ENCODE data around the gene PCTP. TPM values are rescaled to one million over a fixed set of nuclear protein-coding genes. Genes with fewer than 3 reads are reported as not detected.

PCTP gene
- polyA plus RNA-seq (ENCODE audit: insufficient read length in 4 of 4): 10 to 100 TPM; 27.7 to 34.6 (median 31.1) TPM

- DNase-seq (ENCODE audit: low read depth in 4 of 4, low spot score in 2 of 4): peak in 2 of 4 donors; percentile 78 to 82
Measured at GRCh38 chr17:55750750-55751657, at the start of gene PCTP. Gene PCTP (plus strand): TSS chr17:55751051. CDS start chr17:55751104, 53 bp downstream.

- no peak for DNase-seq (ENCODE audit: low read depth in 4 of 4, low spot score in 2 of 4)
Measured at GRCh38 chr17:55702150-55702549, 48.7 kb upstream of the PCTP start.

GRCh38 chr17:55704401-55704800 is 46.5 kb upstream of the PCTP start:
- DNase-seq (ENCODE audit: low read depth in 4 of 4, low spot score in 2 of 4): no peak

- DNase-seq (ENCODE audit: low read depth in 4 of 4, low spot score in 2 of 4): no peak
Measured at GRCh38 chr17:55705847-55706246, 45.0 kb upstream of the PCTP start.

- no peak for DNase-seq (ENCODE audit: low read depth in 4 of 4, low spot score in 2 of 4)
Measured at GRCh38 chr17:55706808-55707773, 43.8 kb upstream of the PCTP start.

- no peak for DNase-seq (ENCODE audit: low read depth in 4 of 4, low spot score in 2 of 4)
Measured at GRCh38 chr17:55708175-55708974, 42.5 kb upstream of the PCTP start.

GRCh38 chr17:55709440-55709839 is 41.4 kb upstream of the PCTP start:
- no peak for DNase-seq (ENCODE audit: low read depth in 4 of 4, low spot score in 2 of 4)

- DNase-seq (ENCODE audit: low read depth in 4 of 4, low spot score in 2 of 4): no peak
Measured at GRCh38 chr17:55709984-55710383, 40.9 kb upstream of the PCTP start.

GRCh38 chr17:55710410-55710809 is 40.4 kb upstream of the PCTP start:
- DNase-seq (ENCODE audit: low read depth in 4 of 4, low spot score in 2 of 4): no peak

- no peak for DNase-seq (ENCODE audit: low read depth in 4 of 4, low spot score in 2 of 4)
Measured at GRCh38 chr17:55710829-55711496, 39.9 kb upstream of the PCTP start.

GRCh38 chr17:55717432-55717831 is 33.4 kb upstream of the PCTP start:
- DNase-seq (ENCODE audit: low read depth in 4 of 4, low spot score in 2 of 4): no peak

- DNase-seq (ENCODE audit: low read depth in 4 of 4, low spot score in 2 of 4): peak in 2 of 4 donors; percentile 72 to 83
Measured at GRCh38 chr17:55717898-55718735, 32.7 kb upstream of the PCTP start.

- no peak for DNase-seq (ENCODE audit: low read depth in 4 of 4, low spot score in 2 of 4)
Measured at GRCh38 chr17:55720919-55721836, 29.7 kb upstream of the PCTP start.

GRCh38 chr17:55722016-55722736 is 28.7 kb upstream of the PCTP start:
- no peak for DNase-seq (ENCODE audit: low read depth in 4 of 4, low spot score in 2 of 4)

- DNase-seq (ENCODE audit: low read depth in 4 of 4, low spot score in 2 of 4): no peak
Measured at GRCh38 chr17:55722742-55723487, 27.9 kb upstream of the PCTP start, which contains the start of gene TMEM100. Gene TMEM100 (minus strand): TSS chr17:55722864. CDS start chr17:55721070, 1,794 bp downstream.

GRCh38 chr17:55723488-55723848 is 27.4 kb upstream of the PCTP start:
- no peak for DNase-seq (ENCODE audit: low read depth in 4 of 4, low spot score in 2 of 4)

Data from left renal cortex interstitium (tissue), 4 donors.